ENCODE data around the gene SHC3. TPM values are rescaled to one million over a fixed set of nuclear protein-coding genes. Genes with fewer than 3 reads are reported as not detected.

The SHC3 gene
- total RNA-seq, 4 donors from 2014 or later: 1.1 to 4.7 (median 2.5) TPM

DNA sequence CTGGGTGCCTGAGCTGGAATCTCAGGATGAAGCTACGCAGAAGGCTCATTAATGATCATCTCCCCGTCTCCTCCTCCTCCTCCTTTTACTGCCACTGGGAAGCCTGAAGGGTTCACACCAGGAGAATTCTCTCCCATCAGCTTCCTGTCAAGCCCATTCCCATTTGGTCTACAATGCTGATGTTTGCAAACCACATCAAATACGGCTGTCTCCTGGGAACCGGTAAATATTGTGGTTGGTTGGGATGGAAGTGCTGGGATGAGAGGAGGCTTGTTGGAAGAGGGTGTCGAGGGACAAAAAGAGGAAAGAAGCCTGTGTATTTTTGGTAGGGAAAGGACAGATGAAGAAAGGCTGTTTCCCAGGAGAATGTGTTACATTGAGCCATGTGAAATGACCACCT, 200.6 kb downstream of the SHC3 start:
- TF ChIP-seq CTCF (IDR thresholded peaks at IDR 0.05; ENCODE audit: low read depth): no peak

DNA sequence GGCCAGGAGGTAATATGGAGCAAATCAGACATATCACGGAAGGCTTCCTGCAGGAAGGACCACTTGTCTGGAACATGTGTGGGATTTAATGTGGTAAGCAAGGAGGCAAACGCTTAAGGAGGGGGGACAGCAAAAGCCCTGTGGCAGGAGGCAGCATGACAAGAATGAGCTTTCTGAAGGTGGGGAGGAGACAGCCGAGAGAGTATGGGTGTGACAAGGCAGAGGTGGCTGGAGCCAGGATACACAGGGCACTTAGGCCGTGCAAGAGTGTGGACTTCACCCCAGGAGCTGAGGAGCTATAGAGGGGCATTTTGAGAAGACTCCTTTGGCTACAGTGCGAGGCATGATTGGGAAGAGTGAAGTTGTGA, 201.7 kb downstream of the SHC3 start:
- TF ChIP-seq CTCF (IDR thresholded peaks at IDR 0.05; ENCODE audit: low read depth): no peak

DNA sequence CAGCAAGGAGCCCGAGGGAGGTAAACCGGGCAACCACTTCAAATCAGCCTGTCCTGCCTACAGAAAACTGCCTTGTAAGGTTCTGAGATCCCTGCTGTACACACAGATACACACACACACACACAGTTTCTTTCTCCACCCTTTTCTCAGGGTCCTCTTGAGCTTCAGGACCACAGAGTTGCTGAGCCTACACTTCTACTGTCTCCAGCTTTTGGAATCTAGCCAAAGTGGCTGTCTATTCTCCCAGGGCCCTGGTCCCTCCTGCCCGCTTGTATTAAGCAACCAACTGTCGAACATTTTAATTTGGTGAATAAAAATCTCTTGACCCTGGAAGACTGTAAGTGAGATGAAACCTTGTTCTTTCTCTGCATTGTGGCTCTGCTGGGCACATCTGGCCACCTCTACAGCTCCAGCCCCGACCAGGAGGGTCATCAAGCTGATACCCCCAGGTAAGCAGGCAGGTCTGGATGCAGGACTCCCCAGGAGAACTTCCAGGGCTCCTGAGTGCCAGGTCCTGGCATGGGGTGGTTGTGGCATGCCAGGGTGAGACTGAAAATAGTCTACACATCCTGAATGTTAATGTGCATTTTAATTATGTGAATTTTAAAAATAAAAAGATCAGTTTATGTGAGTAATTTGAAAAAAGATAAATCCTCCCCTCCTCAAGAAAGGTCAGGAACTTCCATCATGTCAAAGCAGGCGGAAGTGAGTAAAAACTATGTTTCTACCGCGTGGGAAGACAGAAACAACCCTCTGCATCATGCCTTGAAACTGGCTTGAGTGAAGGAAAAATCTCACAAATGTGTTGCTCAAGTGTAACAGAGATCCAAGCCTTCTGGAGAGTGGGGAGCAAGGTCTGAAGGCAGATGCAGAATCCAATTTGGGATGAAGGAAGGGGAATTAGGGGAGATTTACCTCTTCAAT, 202.4 kb downstream of the SHC3 start:
- TF ChIP-seq CTCF (IDR thresholded peaks at IDR 0.05; ENCODE audit: low read depth): no peak

DNA sequence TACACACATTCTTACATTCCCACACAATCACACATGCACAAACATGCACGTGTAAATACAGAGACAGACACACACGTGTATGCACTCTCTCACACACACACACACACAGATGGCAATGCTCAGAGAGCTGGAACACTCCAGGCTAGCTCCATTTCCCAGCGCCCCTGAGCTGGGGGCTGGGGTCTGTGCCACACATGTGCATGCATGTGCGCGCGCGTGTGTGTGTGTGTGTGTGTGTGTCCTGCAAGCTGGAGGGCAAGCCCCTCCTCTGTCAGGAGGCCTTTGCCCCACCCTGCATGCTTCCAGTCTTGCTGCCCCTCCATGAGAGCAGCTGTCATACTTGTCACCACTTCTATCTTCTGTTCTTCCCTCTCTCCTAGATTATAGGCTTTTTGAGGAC, 204.0 kb downstream of the SHC3 start:
- no peak for TF ChIP-seq CTCF (IDR thresholded peaks at IDR 0.05; ENCODE audit: low read depth)

DNA sequence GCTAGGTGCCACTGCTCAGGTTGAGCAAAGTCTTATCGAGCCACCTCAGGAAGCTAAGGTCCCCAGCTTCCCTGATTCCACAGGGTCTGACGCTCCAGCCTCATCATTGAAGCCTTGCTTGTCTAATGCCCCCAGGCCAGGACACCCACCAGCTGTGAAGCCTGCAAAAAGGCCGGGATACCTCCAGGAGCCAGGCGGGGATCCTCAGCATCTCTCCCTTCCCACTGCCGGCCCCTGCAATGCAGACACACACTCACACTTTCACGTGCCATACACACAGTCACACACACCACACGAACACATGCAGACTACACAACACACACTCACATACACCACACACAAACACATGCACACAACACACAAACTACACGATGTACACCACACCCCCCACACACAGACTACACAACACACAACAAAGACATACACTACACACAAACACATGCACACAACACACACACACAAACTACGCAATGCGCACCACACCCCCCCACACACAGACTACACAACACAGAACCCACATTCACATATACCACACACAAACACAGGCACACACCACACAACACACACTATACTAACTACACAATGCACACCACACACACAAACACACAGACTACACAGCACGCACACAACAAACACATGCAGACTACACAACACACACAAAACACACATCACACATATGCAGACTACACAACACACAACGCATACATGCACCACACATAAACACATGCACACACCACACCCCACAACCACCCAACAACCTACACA, 205.2 kb downstream of the SHC3 start:
- TF ChIP-seq CTCF (IDR thresholded peaks at IDR 0.05; ENCODE audit: low read depth): no peak

DNA sequence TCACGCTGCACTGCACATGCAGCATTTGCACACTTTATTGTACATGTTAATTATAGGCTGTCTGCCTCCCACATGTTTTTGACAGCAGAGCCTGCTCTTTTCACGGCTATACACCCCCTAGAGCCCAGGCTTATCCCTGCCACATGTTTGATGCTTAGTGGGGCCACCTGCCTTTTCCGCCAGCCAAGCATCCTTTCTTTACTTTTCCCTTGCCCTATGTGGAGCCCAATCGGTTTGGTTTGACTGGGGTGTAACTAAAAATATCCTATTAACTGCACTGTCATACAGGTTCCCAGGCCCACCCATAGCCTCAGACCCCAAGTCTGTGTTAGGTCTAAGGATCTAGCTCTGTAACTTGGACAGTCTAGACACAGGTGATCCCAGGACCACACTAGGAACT, 206.2 kb downstream of the SHC3 start:
- no peak for TF ChIP-seq CTCF (IDR thresholded peaks at IDR 0.05; ENCODE audit: low read depth)
